DMS114 treated with DMSO at 0.1 percent for 48 hours (cell line): Measurements from ENCODE around the gene TRIM69.
"Not testable (repeated sequence)": the region's sequence is repeated elsewhere in the genome, so short reads cannot be mapped to it uniquely, and the experiment has no call there.

ENCODE experiments used
- DNase-seq: peaks from one replicate; lab custom pipeline; 2025; ENCODE audit not compliant: unreplicated experiment; lab: John Stamatoyannopoulos, UW

Gene TRIM69

DNA sequence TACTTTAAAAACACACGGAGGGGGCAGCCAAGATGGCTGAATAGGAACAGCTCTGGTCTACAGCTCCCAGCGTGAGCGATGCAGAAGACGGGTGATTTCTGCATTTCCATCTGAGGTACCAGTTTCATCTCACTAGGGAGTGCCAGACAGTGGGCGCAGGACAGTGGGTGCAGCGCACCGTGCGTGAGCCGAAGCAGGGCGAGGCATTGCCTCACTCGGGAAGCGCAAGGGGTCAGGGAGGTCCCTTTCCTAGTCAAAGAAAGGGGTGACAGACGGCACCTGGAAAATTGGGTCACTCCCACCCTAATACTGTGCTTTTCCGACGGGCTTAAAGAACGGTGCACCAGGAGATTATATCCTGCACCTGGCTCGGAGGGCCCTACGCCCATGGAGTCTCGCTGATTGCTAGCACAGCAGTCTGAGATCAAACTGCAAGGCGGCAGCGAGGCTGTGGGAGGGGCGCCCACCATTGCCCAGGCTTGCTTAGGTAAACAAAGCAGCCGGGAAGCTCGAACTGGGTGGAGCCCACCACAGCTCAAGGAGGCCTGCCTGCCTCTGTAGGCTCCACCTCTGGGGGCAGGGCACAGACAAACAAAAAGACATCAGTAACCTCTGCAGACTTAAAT lies 3.0 kb downstream of the TRIM69 start:
- DNase-seq, result not testable (repeated sequence)

DNA sequence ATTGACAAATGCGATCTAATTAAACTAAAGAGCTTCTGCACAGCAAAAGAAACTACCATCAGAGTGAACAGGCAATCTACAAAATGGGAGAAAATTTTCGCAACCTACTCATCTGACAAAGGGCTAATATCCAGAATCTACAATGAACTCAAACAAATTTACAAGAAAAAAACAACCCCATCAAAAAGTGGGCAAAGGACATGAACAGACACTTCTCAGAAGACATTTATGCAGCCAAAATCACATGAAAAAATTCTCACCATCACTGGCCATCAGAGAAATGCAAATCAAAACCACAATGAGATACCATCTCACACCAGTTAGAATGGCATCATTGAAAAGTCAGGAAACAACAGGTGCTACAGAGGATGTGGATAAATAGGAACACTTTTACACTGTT lies 7.1 kb downstream of the TRIM69 start:
- DNase-seq, result not testable (repeated sequence)

- no peak for DNase-seq
Measured at GRCh38 chr15:44753345-44753744, 17.0 kb downstream of the TRIM69 start.

GRCh38 chr15:44763187-44763586 lies 26.9 kb downstream of the TRIM69 start:
- DNase-seq, result no peak

- DNase-seq, result no peak
Measured at GRCh38 chr15:44763848-44764247, 27.5 kb downstream of the TRIM69 start.

DNA sequence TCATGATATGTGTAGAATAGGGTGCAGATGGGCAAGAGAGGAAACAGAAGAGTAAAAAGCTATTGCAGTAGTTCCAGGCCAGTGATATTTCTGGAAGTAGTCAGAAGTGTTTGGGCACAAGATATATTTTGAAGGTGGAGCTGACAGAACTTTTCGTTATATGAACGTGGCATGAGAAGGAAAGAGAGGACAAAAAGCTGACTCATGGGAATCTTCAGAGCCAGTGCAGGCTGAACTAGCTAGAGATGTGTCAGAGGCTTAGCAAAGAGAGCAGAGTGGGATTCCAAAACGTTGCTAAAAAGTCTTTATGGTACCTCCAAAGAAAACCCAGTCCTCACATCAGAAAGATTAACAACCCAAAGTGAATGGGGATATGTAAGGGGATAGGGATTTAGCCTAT lies 28.7 kb downstream of the TRIM69 start:
- DNase-seq, result no peak

- no peak for DNase-seq
Measured at GRCh38 chr15:44769521-44769920, 33.2 kb downstream of the TRIM69 start.

- DNase-seq, result not testable (repeated sequence)
Measured at GRCh38 chr15:44770715-44771114, 34.4 kb downstream of the TRIM69 start.

DNA sequence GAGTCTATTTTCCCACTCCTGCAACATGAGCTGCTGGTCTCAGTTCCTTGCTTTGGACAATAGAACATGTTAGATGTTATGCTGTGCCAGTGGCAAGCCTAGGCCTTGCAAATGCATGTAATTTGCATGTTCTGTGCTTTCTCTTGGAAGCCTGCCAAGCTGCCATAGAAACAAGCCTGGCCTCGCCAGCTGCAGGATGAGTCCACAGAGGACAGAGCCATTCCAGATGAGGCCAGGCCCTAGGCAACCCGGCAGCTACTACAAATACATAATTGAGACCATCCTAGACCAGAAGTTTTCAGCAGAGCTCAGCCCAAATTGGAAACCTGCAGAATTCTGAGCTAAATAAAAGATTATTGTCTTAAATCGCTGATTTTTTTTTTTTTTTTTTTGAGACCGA lies 39.6 kb downstream of the TRIM69 start:
- no peak for DNase-seq

DNA sequence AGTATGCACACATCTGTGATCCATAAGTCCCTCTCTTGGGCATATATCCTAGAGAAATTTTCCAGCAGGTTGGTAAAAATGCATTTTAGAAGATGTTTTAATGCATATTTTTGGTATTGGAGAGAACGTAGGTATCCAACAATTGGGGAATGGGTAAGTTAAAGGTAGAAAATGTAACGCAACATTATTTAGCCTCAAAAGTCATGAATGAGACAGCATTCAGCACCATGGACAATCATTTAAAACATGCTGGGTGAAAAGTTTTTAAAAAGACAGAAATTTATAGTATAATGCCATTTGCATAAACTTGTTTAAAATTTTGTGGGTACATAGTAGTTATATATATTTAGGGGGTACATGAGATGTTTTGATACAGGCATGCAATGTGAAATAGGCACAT lies 43.4 kb downstream of the TRIM69 start:
- DNase-seq, result no peak

- DNase-seq, result no peak
Measured at GRCh38 chr15:44780608-44781007, 44.3 kb downstream of the TRIM69 start.

GRCh38 chr15:44781128-44781810 lies 44.9 kb downstream of the TRIM69 start:
- DNase-seq, result no peak

- no peak for DNase-seq
Measured at GRCh38 chr15:44782516-44782915, 46.2 kb downstream of the TRIM69 start.

- DNase-seq, result not testable (repeated sequence)
Measured at GRCh38 chr15:44784918-44785274, 48.6 kb downstream of the TRIM69 start.

GRCh38 chr15:44788748-44789147 lies 52.4 kb downstream of the TRIM69 start:
- DNase-seq, result no peak

DNA sequence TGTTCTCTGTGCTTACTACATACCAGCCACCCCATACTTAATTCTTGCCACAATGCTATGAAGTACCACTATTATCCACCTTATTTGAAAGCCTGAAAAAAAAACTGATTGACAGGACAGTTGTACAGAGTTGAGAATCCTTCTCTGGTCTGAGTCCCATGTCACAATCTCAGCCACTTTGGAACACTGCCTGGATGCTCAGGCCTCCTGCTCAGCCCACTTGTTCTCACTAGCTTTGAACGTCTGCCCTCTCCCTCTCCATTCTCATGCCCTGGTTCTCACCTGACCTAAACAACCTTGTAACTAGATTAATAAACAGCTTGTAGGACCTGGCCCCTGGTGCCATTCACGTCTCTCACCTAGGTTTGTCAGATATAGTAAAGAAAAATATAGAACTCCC lies 53.9 kb downstream of the TRIM69 start:
- no peak for DNase-seq

GRCh38 chr15:44790656-44791055 lies 54.3 kb downstream of the TRIM69 start:
- no peak for DNase-seq

DNA sequence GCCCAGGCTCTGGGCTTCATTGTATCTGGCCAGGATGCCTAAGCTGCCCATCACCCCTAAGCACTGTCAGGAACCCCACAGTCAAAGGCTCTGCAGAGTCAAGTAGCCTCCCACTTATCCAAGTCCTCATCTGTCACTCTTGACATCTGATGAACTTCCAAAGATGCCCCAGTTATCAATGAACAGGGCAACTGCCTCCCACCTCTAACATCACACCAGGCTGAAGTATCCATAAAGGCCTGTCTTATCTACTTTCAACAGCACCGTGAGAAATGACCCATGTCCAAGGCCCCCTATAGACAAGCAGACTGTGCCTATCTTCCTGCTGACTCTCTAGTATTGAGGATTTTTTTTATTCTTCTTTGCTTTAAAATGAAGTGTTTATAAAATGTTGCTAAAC lies 56.4 kb downstream of the TRIM69 start:
- no peak for DNase-seq

- no peak for DNase-seq
Measured at GRCh38 chr15:44794072-44794471, 57.7 kb downstream of the TRIM69 start.

DNA sequence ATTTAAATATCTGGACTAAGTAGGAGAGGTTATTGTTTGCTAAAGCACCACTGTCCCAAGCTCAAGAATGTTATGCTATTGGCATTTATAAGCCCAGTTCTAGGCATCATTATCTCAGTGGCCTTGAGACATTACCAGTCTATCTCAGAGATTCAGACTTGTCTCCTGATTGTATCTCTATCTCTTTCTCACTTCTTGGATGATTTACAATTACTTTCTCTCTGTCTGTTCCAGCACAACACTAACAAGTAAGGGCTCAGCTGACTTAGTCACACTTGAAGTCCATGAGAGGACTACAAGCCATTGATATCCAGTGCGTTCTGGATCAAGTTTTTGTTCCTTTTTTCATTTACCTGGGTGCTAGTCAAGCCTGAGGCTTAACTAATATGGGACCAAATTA lies 60.2 kb downstream of the TRIM69 start:
- DNase-seq, result no peak

- DNase-seq, result no peak
Measured at GRCh38 chr15:44798826-44799225, 62.5 kb downstream of the TRIM69 start.

- DNase-seq, result no peak
Measured at GRCh38 chr15:44801364-44801763, 65.0 kb downstream of the TRIM69 start.

DNA sequence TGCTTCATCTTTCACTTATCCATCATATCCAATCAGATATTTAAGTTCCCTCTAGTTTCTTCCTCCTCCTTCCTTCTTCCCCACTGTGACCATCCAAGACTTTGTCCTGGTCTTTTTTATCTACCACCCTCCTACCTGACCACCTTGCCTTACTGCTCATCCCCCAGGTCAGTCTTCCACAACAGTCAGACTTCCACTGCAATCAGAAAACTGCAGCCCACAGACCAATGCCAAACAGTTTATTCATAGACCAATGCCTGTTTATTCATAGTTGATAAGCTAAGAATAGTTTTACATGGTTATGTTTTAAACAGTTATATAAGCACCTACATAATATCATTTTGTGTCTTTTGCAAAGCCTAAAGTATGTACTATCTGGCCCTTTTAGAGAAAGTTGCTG lies 65.5 kb downstream of the TRIM69 start:
- no peak for DNase-seq
